Body of pancreas (tissue), 4 donors: ENCODE data around the gene GCNT3.

Experiments used
- CTCF ChIP-seq, 7 experiments: fragments of 450-650 bp in 4 of 7; fragments of 200-600 bp in 3 of 7; sonication (generic) in 3 of 7; IDR thresholded peaks; one replicate each; pipeline ENCODE4 v1.5.1; 2016 to 2019; ENCODE audit warnings: antibody characterized with exemption in 7 of 7
- POLR2A ChIP-seq, 3 donors: fragments of 450-650 bp; IDR thresholded peaks; one replicate each; pipeline ENCODE4 v1.6.1; 2016; ENCODE audit warnings: antibody characterized with exemption in 3 of 3, mild to moderate bottlenecking in 2 of 3

GRCh38 chr15:59618406-59618805, 6.8 kb downstream of the GCNT3 start:
- TF ChIP-seq CTCF (IDR thresholded peaks at IDR 0.05) (no peak), POLR2A (IDR thresholded peaks at IDR 0.05) (no peak)
